HG03432 (cell line): ENCODE measurements around the gene GPX4.

ENCODE experiments used
- ATAC-seq: cut with Tn5 transposase; IDR thresholded peaks from one replicate; pipeline ENCODE4 v1.9.1; 2021; ENCODE audit warnings: mild to moderate bottlenecking, moderate library complexity; ENCODE audit not compliant: unreplicated experiment

The GPX4 gene

DNA sequence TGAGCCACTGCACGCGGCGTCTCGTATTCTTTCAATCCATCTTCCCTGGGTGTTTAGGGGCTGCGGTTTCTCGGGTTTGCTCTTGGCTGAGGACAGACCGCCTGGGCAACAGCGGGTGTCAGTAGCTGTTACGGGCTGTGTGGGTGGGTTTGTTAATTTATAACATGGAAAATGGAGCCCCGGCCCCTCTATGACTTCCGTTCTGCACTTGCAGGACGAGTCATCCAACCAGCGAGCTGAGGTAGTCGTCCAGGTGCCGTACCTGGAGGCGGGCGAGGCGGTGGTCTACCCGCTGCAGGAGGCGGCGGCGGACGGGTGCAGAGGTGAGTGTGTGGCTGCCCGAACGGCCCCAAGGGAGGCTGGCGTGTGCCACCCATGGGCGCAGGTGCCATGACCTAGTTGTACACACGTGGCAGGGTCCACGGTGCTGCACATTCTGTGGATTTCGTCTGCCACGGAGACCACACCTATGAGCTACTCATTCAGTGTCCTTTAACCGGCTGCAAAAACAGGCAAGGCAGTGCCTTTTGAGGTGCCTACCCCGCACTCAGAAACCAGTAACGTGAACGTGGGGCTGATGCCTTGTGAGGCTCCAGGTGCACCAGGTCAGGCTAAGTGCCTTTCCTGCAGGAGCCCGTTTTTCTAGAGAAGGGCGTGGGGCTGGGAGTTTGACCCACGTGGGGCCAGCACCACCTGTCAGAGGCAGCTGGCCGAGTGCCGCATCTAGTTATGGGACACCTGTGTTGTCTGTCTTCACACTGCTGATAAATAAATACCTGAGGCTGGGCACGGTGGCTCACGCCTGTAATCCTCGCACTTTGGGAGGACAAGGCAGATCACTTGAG lies 19.5 kb upstream of the GPX4 start:
- ATAC-seq: no peak

DNA sequence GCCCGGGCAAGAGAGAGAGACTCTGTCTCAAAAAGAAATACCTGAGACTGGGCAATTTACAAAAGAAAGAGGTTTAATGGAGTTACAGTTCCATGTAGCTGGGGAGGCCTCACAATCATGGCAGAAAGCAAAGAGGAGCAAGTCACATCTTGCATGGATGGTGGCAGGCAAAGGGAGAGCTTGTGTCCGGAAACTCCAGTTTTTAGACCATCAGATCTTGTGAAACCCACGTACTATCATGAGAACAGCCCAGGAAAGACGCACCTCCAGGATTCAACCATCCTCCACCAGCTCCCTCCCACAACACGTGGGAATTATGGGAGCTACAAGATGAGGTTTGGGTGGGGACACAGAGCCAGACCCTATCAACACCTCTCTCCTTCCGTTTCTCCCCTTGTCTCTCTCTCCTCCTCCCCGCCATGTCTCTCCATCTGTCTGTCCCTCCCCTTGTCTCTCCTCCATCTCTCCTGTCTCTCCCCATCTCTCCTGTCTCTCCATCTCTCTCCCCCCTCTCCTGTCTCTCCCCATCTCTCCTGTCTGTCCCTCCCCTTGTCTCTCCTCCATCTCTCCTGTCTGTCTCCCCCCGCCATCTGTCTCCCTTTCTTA lies 18.6 kb upstream of the GPX4 start:
- no peak for ATAC-seq

DNA sequence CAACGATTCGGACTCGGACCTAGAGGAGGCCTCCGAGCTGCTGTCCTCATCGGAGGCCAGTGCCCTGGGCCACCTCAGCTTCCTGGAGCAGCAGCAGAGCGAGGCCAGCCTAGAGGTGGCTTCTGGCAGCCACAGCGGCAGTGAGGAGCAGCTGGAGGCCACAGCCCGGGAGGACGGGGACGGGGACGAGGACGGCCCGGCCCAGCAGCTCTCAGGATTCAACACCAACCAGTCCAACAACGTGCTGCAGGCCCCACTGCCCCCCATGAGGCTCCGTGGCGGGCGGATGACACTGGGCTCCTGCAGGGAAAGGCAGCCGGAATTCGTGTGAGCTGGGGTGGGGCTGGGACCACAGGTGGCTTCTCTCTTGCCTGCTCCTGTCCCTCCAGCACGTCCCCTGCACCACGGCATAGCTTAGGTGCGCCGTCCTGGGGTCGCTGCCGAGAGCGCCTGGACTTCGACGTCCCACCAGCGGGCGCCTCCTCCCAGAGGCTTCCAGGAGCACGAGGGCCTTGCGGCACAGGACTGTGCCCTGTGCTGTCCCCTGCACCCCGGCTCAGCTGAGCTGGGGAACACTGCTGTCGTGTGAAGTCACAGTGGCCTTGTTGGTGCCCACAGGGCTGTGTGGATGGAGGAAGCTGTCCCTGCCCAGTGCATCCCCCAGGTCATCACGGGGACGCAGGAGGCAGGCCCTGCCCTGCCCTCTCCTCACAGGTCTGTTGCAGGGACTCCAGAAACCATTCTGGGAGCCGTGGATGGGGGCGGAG lies 17.9 kb upstream of the GPX4 start:
- no peak for ATAC-seq

DNA sequence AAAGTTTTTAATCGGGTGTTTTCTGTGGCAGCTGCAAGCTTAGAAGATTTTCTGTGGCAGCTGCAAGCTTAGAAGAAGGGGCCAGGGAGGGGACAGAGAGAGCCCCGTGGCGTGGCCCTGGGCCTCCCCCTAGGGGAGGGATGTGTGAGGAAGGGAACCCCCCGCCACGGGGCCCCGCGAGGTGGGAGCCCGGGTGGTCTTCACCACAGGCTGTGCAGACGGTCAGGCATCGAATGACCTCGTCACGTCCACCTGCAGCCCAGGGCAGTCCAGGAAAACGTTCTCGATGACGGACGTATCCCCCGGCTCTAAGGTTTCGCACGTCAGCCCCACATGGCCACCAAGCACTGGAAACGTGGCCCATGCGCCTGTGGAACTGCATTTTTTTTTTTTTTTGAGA lies 17.2 kb upstream of the GPX4 start:
- ATAC-seq: no peak

DNA sequence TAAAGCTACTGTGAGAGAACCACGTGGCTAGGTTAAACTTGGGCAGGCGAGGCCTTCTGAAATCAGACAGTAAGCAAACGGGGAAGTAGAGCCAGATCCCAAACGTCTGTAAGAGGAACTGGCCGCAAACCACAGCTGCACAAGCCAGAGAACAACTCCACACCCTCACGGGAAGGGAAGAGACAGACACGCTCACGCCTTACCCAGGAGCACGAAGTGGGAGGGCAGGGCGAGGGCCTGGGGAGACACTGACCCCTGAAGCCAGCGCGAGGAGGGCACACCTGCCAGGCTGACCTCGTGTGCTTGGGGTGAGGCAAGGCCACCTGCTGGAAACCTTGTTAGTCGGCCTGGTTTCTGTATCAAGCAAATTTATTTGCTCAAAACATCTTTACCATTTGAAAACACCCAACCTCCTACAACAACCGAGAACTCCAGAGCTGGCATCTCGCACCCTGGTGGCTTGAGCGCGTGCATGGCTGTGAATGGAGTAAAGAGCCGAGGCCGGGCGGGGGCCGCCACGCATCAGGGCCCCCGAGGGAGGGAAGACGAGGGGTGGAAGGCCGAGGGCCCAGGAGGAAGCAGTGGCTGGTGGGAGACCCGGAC lies 15.9 kb upstream of the GPX4 start:
- ATAC-seq: no peak

DNA sequence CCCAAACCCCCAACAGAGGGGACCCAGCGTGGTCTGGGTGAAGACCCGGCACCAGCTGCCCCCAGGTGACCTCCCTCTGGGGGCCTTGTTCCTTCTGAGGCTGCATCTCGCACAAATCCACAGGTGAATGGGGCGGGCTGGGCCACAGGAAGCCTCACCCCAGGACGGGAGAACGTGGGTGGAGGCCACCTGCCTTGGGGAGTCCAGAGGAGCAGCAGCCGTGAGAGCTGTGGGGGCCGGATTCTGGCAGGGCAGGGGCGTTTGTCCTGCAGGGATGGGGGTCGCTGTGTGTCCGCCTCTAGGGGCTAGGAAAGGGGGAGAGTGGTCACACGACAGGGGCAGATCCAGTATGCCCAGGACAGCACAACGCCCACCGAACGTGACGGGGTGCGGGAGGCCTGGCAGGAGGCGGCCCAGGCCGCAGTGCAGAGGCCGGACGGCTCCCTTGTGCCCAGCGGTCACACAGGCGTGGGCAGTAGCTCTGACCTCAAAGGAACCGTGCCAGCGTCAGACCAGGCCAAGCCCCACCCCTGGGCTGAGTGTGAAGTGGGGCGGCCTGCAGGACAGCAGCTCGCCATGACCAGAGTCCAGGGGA lies 15.3 kb upstream of the GPX4 start:
- ATAC-seq: no peak

DNA sequence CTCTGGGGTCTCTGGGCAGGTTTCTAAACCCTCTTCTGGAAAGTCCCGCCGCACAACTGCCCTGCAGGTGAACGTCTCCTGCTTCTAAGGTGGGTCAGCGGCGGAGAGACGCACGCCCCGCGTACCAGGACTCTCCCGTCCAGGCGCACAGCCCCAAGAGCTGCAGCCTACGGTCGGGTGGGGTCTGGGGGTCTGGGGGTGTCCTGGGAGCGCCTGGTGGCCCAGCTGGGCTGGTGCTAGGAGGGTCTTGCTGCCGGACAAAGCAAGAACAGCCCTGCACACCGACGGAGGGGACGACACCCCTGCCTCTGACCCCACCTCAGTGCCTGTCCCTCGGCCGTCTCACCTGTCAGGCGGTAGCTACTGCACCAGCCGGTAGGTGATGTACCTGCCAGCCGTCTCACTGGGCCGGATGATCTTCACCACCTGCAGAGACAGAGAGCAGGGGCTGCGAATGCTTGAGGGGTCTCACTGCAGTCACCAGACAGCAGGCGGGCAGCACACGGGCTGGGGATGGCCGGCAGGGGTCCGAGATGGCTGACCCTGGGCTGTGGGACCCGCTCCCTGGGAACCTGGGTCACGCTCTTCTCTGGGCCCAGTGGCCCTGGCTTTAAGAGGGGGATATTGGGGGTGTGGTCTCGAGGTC lies 14.5 kb upstream of the GPX4 start:
- no peak for ATAC-seq

DNA sequence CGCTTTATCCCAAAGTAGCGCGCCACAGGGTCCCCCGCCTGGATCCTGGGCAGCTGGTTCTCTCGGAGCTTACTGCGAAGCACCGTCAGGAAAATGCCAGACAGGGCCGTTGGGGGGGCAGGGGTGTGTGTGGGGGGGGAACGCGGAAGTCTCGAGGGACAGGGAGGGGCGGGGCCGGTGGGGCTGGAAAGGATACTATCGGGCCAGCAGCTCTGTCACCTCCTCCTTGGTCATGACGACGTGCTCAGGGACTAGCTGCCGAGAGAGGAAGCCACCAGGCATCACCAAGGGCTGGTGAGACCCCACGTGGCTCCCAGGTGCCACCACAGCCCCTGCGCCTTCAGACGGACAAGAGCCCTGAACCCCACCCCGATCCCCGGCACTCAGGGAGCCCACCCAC lies 13.9 kb upstream of the GPX4 start:
- ATAC-seq: no peak

DNA sequence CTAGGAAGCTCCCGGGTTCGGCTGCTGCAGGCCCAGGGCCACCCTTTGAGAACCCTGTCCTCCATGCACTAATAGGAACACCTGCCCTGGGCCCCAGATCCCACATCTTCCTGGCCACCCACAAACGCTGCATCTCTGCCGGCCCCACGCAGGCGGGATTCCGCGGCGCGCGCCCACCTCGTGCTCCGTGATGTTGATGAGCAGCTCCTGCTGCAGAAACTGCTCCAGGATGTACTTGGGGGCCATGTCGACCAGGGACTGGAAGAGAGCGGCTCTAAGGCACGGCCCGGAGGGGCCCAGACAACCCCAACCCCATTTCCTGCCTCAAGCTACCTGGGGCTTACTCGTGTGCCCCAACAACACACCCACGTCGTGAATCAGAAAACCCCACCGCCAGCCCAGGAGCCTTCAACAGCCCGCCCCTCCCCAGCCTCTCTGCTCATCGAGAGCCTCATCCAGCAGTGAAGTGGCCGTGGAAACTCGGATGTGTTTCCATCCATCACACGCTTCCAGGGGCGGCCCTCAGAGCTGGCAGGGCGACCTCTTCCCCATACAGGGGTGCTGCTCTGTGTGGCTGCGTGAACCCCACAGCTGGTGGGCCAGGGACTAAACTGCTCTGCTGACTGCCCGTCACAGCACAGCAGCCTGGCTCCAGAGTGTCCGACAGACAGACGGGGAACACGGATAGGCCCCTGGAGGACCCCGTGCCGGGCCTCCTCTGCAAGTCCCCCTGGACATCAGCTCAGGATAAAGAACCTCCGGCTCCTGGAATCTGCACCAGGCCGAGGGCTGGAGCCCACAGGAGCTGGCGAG lies 12.9 kb upstream of the GPX4 start:
- no peak for ATAC-seq

DNA sequence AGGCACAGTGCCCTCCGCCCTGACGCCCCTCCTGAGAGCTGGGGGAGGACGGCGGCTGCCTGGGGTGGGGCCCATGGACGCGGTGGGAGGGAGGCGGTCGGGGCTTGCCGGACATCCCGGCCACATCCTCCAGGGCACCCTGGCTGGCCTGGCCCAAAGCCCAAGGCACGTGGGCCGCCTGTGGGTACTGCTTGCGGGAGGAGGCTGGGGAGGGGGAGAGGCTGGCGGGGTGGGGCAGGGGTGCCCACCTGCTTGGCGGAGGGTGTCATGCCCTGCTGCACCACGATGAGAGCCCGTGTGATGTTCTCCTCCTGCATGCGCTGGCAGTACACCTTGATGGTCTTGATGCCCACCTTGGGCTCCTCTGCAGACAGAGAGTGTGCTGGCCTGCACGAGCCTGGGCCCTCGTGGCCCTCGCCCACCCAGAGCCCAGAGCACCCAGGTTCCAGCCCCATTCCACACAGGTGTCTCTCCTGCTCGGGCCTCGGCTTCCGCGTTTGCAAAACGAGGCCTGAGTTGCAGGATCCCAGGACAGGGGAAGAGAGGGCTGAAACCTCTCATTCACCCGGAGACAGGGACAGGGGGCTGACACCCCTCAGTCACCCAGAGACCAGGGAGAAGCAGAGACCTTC lies 12.1 kb upstream of the GPX4 start:
- ATAC-seq: no peak

DNA sequence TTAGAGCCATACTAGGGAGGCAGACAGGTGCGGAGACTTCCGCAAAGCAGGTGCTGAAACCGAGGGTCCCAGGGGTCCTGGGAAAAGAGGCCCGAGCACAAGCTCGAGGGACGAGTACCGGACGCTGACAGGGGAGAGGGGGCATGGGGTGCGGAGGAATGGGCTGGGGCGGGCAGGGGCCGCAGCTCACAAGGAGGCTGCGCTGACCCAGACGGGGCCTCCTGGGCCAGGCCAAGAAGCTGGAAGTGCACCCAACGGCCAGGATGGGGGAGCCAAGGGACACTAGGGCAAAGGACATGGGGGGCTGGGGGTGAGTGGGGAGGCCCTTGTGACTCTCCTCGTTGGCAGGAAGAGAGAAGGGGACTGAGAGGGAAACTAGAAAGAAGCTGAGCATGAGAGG lies 10.5 kb upstream of the GPX4 start:
- no peak for ATAC-seq

DNA sequence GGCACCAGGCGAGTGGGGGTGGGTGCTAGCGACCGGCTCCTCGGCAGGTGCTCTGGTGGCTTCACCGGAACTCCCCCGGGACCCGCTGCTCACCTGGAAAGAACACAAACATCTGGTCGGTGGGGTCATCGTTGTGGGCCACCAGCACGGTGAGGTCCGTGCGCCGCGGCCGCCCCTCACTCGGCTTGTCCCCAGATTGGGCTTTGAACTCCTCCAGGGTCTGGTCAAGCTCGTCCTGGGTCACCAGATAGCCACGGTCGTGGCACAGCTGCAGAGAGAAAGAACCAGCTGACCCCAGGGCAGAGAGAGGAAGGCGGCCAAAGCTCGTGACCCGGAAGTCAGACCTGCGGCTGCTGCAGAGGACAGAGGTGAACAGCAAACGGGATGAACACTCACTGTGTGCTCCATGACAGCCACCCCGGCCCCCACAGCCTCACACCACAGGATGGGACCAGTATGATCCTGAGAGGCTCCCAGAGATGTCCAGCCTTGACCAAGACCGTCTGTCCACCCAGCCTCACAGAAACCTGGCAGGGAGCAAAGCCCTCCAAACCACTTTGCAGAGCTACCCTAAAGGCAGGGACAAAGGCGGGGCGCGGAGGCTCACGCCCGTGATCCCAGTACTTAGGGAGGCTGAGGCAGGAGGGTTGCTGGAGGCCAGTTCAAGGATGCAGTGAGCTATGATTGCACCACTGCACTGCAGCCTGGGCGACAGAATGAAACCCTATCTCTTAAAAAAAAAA lies 9.8 kb upstream of the GPX4 start:
- ATAC-seq: no peak

DNA sequence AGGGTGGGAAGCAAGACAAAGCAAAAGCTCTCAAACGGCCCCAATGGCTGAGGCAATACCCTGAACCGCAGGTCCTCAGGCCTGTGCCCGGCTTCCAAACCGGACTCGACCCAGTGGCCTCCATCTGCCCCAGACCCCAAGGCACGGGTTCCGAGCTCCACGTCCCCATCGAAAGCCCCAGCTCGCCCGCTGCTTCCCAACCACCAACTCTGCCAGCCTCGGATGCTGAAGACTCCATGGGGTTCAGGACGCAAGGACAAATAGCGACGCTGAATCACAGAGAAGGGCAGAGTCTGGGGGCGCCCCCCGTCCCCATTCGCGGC lies 9.2 kb upstream of the GPX4 start:
- no peak for ATAC-seq

DNA sequence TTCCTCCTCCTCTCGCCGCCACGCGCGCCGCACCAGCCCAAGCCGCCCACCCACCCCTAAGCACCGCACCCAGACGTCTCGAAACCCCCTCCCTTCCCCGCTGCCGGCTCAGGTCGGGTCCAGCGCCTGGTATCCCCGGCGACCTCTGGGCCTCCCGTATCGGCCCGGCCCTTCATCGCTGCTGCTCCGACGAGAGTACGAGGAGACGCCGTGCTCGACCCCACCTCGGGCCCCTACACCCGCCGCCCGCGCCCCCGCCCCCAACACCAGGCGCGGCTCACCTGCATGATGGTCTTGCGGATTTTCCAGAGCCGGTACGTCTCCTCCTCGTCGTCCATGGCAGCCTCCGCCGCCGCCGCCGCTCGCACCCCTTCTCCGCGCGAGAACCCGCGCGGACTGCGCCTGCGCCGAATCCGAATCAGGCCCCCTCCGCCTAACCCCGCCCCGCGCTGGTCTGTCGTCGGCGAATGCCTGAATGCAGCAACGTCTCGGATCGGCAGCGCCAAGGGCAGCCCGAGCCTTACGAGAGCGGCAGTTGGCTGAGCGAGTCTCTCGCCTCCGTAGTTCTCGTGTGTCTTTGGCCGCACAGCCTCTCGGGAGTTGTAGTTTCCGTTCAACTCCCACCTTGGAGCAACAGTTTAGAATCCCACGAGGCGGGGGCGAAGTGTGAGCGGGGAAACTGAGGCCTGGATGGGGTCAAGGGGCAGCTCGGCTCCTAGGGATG lies 8.7 kb upstream of the GPX4 start, which contains the start of gene POLR2E:
Gene POLR2E (minus strand): TSS at position 398 of the 724 bp plus-strand sequence. CDS start 60 bp downstream, at position 338.
- peak; percentile 83 for ATAC-seq

DNA sequence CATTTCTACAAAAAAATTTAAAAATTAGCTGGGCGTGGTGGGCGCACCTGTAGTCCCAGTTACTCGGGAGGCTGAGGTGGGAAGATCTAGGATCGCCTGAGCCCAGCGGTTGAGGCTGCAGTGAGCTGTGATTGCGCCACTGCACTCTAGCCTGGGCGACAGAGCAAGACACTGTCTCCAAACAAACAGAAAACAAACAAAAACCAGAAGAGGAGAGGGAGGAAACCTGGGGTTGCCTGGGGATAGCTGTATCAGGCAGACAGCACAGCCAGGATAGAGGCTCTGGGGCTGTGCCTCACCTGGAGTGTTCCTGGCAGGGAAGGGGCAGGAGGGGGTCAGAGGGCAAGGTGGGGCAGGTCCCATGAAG lies 6.0 kb upstream of the GPX4 start:
- no peak for ATAC-seq

DNA sequence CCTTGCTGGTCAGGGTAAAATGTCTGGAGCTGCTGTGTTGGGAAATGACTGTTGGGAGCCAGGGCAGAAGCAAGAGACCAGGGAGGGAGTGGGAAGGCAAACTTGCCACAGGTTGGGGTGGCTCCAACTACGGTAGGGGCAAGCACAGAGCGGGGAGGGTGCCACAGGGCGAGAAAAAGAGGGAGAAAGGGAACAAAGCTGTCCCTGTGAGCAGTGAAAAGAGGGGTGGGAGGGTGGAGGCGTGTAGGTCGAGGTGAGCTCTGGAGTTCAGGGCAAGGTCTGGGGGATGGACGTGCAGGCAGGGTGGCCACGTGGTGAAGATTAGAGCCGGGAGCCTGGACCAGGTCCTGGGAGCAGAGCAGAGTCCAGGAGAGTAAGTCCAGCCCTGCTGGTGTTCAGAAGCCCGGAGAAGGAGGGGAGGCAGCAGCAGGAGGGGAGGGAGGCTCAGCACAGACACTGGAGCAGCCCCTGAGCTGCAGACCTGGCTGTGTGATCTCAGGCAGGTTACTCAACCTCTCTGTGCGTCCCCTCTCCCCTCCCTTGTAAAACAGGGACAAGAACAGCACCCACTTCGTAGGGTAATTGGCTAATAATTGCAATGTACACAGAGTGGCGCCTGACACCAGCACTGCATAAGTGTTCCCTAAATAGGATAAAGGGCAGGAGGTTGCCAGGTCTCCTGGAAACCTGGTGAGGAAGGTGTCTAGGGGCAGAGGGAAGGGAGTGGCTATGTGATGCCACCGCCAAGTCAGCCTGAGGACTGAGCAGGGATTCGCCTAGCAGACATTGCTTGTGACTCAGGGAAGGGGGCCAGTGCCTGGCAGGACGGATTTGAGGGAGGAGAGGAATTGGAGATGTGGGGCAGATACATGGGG lies 5.4 kb upstream of the GPX4 start:
- ATAC-seq: no peak

DNA sequence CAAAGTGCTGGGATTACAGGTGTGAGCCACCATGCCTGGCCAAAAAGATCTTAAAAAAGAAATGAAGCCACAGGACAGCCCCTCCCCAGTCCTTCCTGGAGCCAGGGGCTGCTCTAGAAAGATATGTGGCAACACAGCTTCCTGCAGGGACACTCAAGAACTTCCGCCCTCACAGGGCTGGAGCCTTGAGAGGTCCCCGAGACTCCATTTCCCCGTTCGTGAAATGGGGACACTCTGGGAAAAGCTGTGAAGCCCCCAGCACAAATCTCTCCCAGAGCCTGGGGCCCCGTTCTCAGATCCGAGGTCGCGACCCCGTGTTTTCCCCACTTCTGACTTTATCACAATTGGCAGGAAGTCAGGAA lies 2.5 kb upstream of the GPX4 start:
- ATAC-seq: no peak
